GM10266 (cell line): ENCODE results near the gene PHACTR1.

Experiments used
- DNase-seq: peaks from one replicate; pipeline ENCODE4 v3.0.0; 2012; ENCODE audit errors: extremely low spot score
- CTCF ChIP-seq: IDR thresholded peaks from 2 replicates; pipeline ENCODE4 v1.5.1; 2012; ENCODE audit warnings: mild to moderate bottlenecking, low read depth; ENCODE audit not compliant: control insufficient read depth, insufficient read depth; ENCODE audit errors: missing control alignments

Gene PHACTR1

DNA sequence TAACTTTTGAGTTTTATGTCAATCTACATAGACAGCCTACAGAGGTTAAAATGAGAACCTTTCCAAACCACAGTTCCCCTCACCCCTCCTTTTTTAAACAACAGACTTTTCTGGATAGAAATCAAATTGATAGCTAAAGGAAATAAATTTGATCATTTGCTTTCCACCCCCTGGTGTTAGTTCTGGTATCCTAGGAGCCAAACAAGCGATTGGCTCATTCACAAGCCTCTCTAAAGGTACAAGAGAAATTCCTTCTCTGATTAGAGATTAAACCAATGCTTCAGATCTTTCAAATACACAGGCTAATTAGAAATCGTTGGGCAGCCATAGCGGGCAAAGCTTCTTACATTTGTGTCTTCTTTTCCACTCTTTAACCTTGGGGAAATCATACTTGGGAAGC is 379.5 kb downstream of the PHACTR1 start:
- DNase-seq = no peak
- no peak for TF ChIP-seq CTCF

GRCh38 chr6:13097454-13097853 is 380.9 kb downstream of the PHACTR1 start:
- no peak for DNase-seq
- TF ChIP-seq CTCF = no peak

GRCh38 chr6:13098006-13098405 is 381.4 kb downstream of the PHACTR1 start:
- TF ChIP-seq CTCF = no peak
- no peak for DNase-seq

- TF ChIP-seq CTCF = no peak
- DNase-seq = peak; percentile 10
These were observed 382.4 kb downstream of the PHACTR1 start for GRCh38 chr6:13098793-13099570.

GRCh38 chr6:13099771-13100170 is 383.2 kb downstream of the PHACTR1 start:
- no peak for DNase-seq
- no peak for TF ChIP-seq CTCF

- DNase-seq = no peak
- no peak for TF ChIP-seq CTCF
These were observed 384.8 kb downstream of the PHACTR1 start for GRCh38 chr6:13101409-13101808.

DNA sequence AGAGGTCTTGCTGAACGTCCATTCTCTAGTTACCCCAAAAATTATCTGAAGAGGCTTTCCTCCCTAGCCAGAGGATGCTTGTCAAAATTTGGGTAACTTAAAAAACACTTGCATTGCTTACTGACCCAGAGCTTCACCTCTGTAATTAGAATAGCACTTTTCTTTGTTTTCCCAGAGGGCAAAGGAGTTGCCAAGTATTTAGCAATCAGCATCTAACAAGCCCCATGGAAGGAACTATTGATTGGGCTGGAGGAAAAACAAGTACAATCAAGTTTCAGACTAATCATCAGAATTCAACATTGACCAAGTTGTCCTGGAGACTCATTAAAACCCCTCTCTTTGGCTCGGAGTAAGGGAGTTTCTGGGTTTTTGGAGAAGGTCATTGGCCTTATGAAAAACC is 385.4 kb downstream of the PHACTR1 start:
- no peak for DNase-seq
- TF ChIP-seq CTCF = no peak
